Stimulated activated CD4-positive, alpha-beta T cell treated with anti-CD3 and anti-CD28 coated beads, Interleukin-2, amount 100 ng/mL, for 24 hours (primary cell): ENCODE data around the gene MYO9B.

Experiments
- DNase-seq, 2 donors: peaks; one replicate each; pipeline ENCODE4 v3.0.0-alpha.2; 2020

The MYO9B gene

GRCh38 chr19:17246681-17247425, 171.3 kb downstream of the MYO9B start:
- DNase-seq: no peak

- DNase-seq: no peak
Measured at GRCh38 chr19:17248011-17248776, 172.6 kb downstream of the MYO9B start.

GRCh38 chr19:17249887-17250548, 174.4 kb downstream of the MYO9B start:
- no peak for DNase-seq

GRCh38 chr19:17254636-17255035, 179.1 kb downstream of the MYO9B start:
- DNase-seq: no peak

GRCh38 chr19:17255150-17255621, 179.6 kb downstream of the MYO9B start:
- no peak for DNase-seq

- no peak for DNase-seq
Measured at GRCh38 chr19:17256130-17256529, 180.6 kb downstream of the MYO9B start.

- no peak for DNase-seq
Measured at GRCh38 chr19:17259118-17259780, 183.7 kb downstream of the MYO9B start.

GRCh38 chr19:17259934-17260333, 184.4 kb downstream of the MYO9B start:
- DNase-seq: no peak

- peak; percentile 94 for DNase-seq
Measured at GRCh38 chr19:17260842-17261325, 185.3 kb downstream of the MYO9B start.

GRCh38 chr19:17262557-17262956, 187.0 kb downstream of the MYO9B start:
- DNase-seq: no peak
